Astrocyte of the cerebellum (primary cell): Measurements from ENCODE around the gene GSE1.

Experiments used
- DNase-seq: peaks from one replicate; pipeline ENCODE4 v3.0.0-alpha.2; 2011; ENCODE audit warnings: low read depth
- H3K4me3 ChIP-seq: 2 replicates; pipeline ENCODE4 v1.5.1; 2011; ENCODE audit warnings: mild to moderate bottlenecking, low read depth, low read length, moderate library complexity
- CTCF ChIP-seq: IDR thresholded peaks from 2 replicates; pipeline ENCODE4 v1.5.1; 2012; ENCODE audit warnings: low read length, low read depth, moderate library complexity, mild to moderate bottlenecking; ENCODE audit errors: missing control alignments
- in situ Hi-C: cut with HindIII; loops from 2 replicates; pipeline ENCODE4 v1.10.0; 2017; ENCODE audit warnings: low sequenced_read_pairs

GSE1 gene

GRCh38 chr16:85719605-85720301, 106.6 kb downstream of the GSE1 start:
- in situ Hi-C loops = no loop called here
- no peak for DNase-seq
- H3K4me3 ChIP-seq = no peak overlapping the region
- TF ChIP-seq CTCF = no peak

GRCh38 chr16:85720302-85720637, 107.1 kb downstream of the GSE1 start:
- TF ChIP-seq CTCF = no peak
- in situ Hi-C loops = no loop called here
- H3K4me3 ChIP-seq = no peak overlapping the region
- no peak for DNase-seq

DNA sequence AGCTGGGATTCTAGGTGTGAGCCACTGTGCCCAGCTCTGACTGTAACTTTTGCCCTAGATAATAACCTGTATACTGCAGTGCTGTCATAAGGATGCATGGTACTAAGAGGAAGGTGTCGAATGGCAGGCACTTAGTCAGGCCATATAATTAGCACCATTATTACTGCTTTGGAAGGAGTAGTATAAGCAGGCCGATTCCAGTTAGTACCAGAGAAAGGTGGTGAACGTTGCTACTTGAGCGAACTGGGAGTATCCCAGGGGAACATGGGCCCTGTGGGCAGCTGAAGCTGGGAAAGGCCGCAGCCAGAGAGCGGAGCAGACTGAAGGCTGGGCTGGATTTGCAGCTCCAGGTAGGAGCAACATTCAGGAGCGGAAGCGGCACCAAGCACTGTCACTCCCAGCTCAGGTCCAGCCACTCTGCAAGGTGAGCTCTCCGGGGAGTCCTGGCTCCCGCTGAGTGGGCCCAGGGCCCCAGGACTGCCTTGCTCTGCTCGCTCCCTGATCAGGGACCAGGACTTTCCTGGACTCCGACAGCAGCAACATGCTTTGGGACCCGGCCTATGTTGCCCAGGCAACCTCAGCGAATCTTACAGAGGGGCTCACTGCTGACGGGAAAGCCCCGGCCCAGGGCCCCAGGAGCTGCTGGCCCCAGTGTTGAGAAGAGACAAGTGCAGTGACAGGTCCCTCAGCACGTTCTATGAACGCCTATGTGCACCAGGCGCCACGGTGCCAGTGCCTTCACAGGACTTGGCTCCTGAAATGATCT, 109.2 kb downstream of the GSE1 start:
- in situ Hi-C loops = no loop called here
- DNase-seq = no peak
- TF ChIP-seq CTCF = no peak
- H3K4me3 ChIP-seq = no peak overlapping the region

DNA sequence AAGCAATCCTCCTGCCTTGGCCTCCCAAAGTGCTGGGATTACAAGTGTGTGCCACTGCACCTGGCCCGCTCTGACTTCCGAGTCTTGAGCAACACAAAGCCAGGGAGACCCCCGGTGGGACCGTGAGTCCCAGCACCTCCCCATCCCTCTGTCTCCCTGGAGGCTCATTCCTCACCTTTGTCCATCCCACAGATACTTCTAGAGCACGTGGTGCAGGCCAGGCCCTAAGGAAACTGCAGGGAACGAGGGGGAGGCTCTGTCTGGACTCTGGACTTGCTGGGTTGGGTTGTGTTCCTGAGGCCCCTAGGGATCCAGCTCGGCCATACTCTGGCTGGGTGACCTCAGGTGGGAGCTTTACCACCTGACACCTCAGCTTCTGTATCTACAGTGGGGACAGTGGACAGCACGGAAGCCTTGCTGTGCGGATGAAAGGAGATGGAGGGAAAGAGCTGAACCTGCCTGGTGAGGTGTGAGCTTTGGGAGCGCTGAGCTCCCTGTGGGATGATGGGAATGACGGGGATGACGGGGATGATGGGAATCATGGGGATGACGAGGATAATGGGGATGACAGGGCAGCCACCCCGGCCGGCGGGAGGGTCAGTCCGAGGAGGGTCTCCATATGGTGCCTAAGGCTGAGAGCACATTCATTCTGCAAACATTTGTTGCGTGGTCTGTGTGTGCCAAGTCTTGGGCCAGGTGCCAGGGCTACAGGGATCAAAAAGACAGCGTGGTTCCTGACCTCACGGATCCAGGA, 111.2 kb downstream of the GSE1 start:
- TF ChIP-seq CTCF = no peak
- no peak overlapping the region for H3K4me3 ChIP-seq
- in situ Hi-C loops = no loop called here
- DNase-seq = no peak

- in situ Hi-C loops = no loop called here
- no peak for DNase-seq
These were observed 111.8 kb downstream of the GSE1 start for GRCh38 chr16:85724936-85725335.

More at GRCh38 chr16:85724936-85725335, 111.8 kb downstream of the GSE1 start:
- TF ChIP-seq CTCF = no peak
- no peak overlapping the region for H3K4me3 ChIP-seq
